HepG2 (cell line): ENCODE results near the gene PIGL. TPM values are rescaled to one million over a fixed set of nuclear protein-coding genes. Genes with fewer than 3 reads are reported as not detected.
A peak's percentile ranks its signal among the peaks of the same experiment; 100 is the strongest.

Experiments used
- KLF15 ChIP-seq: sonication (generic); formaldehyde crosslinking; IDR thresholded peaks from 2 replicates; pipeline ENCODE4 v1.8.1; 2023; ENCODE audit warnings: borderline replicate concordance, mild to moderate bottlenecking, inconsistent platforms, missing genetic modification reagents, mixed read lengths
- NR1H2 ChIP-seq: sonication (generic); formaldehyde crosslinking; IDR thresholded peaks from 2 replicates; pipeline ENCODE4 v1.8.1; 2022; ENCODE audit warnings: low read depth, missing genetic modification reagents, borderline replicate concordance
- RAD21 ChIP-seq: fragments of 450-650 bp; formaldehyde crosslinking; IDR thresholded peaks from 2 replicates; pipeline ENCODE4 v1.5.0; 2020; ENCODE audit warnings: mild to moderate bottlenecking
- SRF ChIP-seq: IDR thresholded peaks from 2 replicates; pipeline ENCODE4 v1.6.1; 2011; ENCODE audit warnings: mild to moderate bottlenecking, low read depth, low read length, moderate library complexity
- TCF7 ChIP-seq: sonication (generic); IDR thresholded peaks from 2 replicates; pipeline ENCODE4 v1.6.1; 2016; ENCODE audit warnings: antibody characterized with exemption, low read depth
- ZNF296 ChIP-seq: sonication (generic); formaldehyde crosslinking; conservative IDR thresholded peaks from 2 replicates; pipeline ENCODE4 v1.5.0; 2020; ENCODE audit warnings: mild to moderate bottlenecking, missing genetic modification reagents
- ZNF33A ChIP-seq: sonication (generic); formaldehyde crosslinking; IDR thresholded peaks from 2 replicates; pipeline ENCODE4 v1.5.1; 2020; ENCODE audit warnings: missing genetic modification reagents, mild to moderate bottlenecking, moderate library complexity, borderline replicate concordance
- ZNF367 ChIP-seq: sonication (generic); formaldehyde crosslinking; IDR thresholded peaks from 2 replicates; pipeline ENCODE4 v1.4.0; 2020; ENCODE audit warnings: missing genetic modification reagents, borderline replicate concordance
- ZNF562 ChIP-seq: sonication (generic); formaldehyde crosslinking; IDR thresholded peaks from 2 replicates; pipeline ENCODE4 v1.8.0; 2022; ENCODE audit warnings: missing genetic modification reagents, borderline replicate concordance
- ZNF564 ChIP-seq: sonication (generic); formaldehyde crosslinking; IDR thresholded peaks from 2 replicates; pipeline ENCODE4 v1.8.1; 2023; ENCODE audit warnings: mild to moderate bottlenecking, missing genetic modification reagents
- ZNF768 ChIP-seq: sonication (generic); formaldehyde crosslinking; IDR thresholded peaks from 2 replicates; pipeline ENCODE4 v1.4.0; 2020; ENCODE audit warnings: missing genetic modification reagents
- polyA plus RNA-seq, 8 experiments: library from polyadenylated mRNA; depleted of rRNA in 3 of 8; stranded (reverse) in 7 of 8; unstranded in 1 of 8; fragments of >200 nt; fragmentation: Illumina TruSeq in 4 of 8; extraction: Trizol in 4 of 8; gene quantifications; 2 replicates each; pipeline versions ENCODE4 v1.2.1 to v1.2.3, GENCODE V29; 2011 to 2016; ENCODE audit warnings: low read depth in 4 of 8, missing spikeins in 1 of 8, mixed read lengths in 1 of 8; ENCODE audit not compliant: insufficient read depth in 1 of 8
- total RNA-seq, 5 experiments: library from RNA; depleted of rRNA; stranded (reverse); fragments of >200 nt; fragmentation: Illumina TruSeq; extraction: Trizol; gene quantifications; 2 replicates each; pipeline ENCODE4 v1.2.3, GENCODE V29; 2016; ENCODE audit warnings: low read depth in 1 of 5
- TF ChIP-seq, protein P1 (sequence below): sonication (generic); formaldehyde crosslinking; IDR thresholded peaks from 2 replicates; pipeline ENCODE4 v1.4.0; 2020; ENCODE audit warnings: missing genetic modification reagents, borderline replicate concordance
- TF ChIP-seq, protein P2 (sequence below), 2 experiments: sonication (generic) in 1 of 2; formaldehyde crosslinking in 1 of 2; IDR thresholded peaks; 2 replicates each; pipeline versions ENCODE4 v1.5.1 to v1.6.1; 2011 to 2020; ENCODE audit warnings: borderline replicate concordance in 1 of 2, low read depth in 1 of 2, low read length in 1 of 2, mild to moderate bottlenecking in 1 of 2, missing genetic modification reagents in 1 of 2, moderate library complexity in 1 of 2
- TF ChIP-seq, protein P3 (sequence below): fragments of 450-650 bp; IDR thresholded peaks from 2 replicates; pipeline ENCODE4 v1.6.1; 2017; ENCODE audit warnings: mild to moderate bottlenecking
- TF ChIP-seq, protein P4 (sequence below): sonication (generic); formaldehyde crosslinking; IDR thresholded peaks from 2 replicates; pipeline ENCODE4 v1.5.0; 2020; ENCODE audit warnings: missing genetic modification reagents

Gene PIGL
- total and polyA plus RNA-seq, 2 of the 13 experiments (the other 11 are each of a cell fraction or from before 2014, with no cell fraction given), result 28.5 to 63.8 TPM

DNA sequence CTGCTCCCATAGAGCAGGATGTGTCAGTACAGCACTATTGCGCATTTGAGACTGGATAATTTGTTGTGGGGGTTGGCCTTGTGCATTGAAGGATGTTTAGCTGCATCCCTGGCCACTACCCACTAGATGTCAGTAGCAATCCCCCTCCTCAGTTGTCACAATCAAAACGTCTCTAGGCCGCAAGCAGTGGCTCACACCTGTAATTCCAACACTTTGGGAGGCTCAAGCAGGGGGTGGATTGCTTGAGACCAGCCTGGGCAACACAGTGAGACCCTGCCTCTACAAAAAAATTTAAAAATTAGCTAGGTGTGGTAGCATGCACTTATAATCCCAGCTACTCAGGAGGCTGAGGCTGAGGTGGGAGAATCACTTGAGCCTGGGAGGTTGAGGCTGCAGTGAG is 87.8 kb downstream of the PIGL start (continued):
- TF ChIP-seq, protein P1, sequence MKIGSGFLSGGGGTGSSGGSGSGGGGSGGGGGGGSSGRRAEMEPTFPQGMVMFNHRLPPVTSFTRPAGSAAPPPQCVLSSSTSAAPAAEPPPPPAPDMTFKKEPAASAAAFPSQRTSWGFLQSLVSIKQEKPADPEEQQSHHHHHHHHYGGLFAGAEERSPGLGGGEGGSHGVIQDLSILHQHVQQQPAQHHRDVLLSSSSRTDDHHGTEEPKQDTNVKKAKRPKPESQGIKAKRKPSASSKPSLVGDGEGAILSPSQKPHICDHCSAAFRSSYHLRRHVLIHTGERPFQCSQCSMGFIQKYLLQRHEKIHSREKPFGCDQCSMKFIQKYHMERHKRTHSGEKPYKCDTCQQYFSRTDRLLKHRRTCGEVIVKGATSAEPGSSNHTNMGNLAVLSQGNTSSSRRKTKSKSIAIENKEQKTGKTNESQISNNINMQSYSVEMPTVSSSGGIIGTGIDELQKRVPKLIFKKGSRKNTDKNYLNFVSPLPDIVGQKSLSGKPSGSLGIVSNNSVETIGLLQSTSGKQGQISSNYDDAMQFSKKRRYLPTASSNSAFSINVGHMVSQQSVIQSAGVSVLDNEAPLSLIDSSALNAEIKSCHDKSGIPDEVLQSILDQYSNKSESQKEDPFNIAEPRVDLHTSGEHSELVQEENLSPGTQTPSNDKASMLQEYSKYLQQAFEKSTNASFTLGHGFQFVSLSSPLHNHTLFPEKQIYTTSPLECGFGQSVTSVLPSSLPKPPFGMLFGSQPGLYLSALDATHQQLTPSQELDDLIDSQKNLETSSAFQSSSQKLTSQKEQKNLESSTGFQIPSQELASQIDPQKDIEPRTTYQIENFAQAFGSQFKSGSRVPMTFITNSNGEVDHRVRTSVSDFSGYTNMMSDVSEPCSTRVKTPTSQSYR (CRISPR knock-in tag), result peak; percentile 63; the same call in 1 of the 2 replicates
- TF ChIP-seq, protein P2, sequence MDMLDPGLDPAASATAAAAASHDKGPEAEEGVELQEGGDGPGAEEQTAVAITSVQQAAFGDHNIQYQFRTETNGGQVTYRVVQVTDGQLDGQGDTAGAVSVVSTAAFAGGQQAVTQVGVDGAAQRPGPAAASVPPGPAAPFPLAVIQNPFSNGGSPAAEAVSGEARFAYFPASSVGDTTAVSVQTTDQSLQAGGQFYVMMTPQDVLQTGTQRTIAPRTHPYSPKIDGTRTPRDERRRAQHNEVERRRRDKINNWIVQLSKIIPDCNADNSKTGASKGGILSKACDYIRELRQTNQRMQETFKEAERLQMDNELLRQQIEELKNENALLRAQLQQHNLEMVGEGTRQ (IDR thresholded peaks at IDR 0.05; ENCODE audit: low read depth, low read length), result no peak
- TF ChIP-seq, protein P2 (CRISPR knock-in tag; IDR thresholded peaks at IDR 0.05; ENCODE audit: borderline replicate concordance), result no peak
- TF ChIP-seq TCF7, result no peak
- no peak for TF ChIP-seq ZNF564
- peak; percentile 88 for TF ChIP-seq RAD21 (CRISPR knock-in tag)
- TF ChIP-seq KLF15 (CRISPR knock-in tag), result no peak
- no peak for TF ChIP-seq SRF
- no peak for TF ChIP-seq ZNF33A
- TF ChIP-seq, protein P3, sequence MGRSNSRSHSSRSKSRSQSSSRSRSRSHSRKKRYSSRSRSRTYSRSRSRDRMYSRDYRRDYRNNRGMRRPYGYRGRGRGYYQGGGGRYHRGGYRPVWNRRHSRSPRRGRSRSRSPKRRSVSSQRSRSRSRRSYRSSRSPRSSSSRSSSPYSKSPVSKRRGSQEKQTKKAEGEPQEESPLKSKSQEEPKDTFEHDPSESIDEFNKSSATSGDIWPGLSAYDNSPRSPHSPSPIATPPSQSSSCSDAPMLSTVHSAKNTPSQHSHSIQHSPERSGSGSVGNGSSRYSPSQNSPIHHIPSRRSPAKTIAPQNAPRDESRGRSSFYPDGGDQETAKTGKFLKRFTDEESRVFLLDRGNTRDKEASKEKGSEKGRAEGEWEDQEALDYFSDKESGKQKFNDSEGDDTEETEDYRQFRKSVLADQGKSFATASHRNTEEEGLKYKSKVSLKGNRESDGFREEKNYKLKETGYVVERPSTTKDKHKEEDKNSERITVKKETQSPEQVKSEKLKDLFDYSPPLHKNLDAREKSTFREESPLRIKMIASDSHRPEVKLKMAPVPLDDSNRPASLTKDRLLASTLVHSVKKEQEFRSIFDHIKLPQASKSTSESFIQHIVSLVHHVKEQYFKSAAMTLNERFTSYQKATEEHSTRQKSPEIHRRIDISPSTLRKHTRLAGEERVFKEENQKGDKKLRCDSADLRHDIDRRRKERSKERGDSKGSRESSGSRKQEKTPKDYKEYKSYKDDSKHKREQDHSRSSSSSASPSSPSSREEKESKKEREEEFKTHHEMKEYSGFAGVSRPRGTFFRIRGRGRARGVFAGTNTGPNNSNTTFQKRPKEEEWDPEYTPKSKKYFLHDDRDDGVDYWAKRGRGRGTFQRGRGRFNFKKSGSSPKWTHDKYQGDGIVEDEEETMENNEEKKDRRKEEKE, result no peak
- TF ChIP-seq ZNF296 (CRISPR knock-in tag), result no peak
- TF ChIP-seq ZNF367 (CRISPR knock-in tag), result no peak
- no peak for TF ChIP-seq ZNF562 (CRISPR knock-in tag)
- TF ChIP-seq NR1H2 (CRISPR knock-in tag), result no peak
- TF ChIP-seq, protein P4, sequence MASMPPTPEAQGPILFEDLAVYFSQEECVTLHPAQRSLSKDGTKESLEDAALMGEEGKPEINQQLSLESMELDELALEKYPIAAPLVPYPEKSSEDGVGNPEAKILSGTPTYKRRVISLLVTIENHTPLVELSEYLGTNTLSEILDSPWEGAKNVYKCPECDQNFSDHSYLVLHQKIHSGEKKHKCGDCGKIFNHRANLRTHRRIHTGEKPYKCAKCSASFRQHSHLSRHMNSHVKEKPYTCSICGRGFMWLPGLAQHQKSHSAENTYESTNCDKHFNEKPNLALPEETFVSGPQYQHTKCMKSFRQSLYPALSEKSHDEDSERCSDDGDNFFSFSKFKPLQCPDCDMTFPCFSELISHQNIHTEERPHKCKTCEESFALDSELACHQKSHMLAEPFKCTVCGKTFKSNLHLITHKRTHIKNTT (CRISPR knock-in tag), result no peak
- no peak for TF ChIP-seq ZNF768
